HG02870 (cell line): Measurements from ENCODE around the gene CDH22.

Experiments
- ATAC-seq: cut with Tn5 transposase; IDR thresholded peaks from one replicate; pipeline ENCODE4 v1.9.1; 2021; ENCODE audit warnings: mild to moderate bottlenecking, moderate library complexity; ENCODE audit not compliant: unreplicated experiment

CDH22 gene

GRCh38 chr20:46343348-46343974 is 35.2 kb upstream of the CDH22 start:
- ATAC-seq: no peak

GRCh38 chr20:46342451-46343347 is 34.4 kb upstream of the CDH22 start:
- no peak for ATAC-seq

GRCh38 chr20:46342010-46342378 is 33.7 kb upstream of the CDH22 start:
- ATAC-seq: no peak

GRCh38 chr20:46341074-46342009 is 33.0 kb upstream of the CDH22 start:
- no peak for ATAC-seq

GRCh38 chr20:46339037-46339436 is 30.7 kb upstream of the CDH22 start:
- ATAC-seq: no peak

GRCh38 chr20:46336735-46337134 is 28.4 kb upstream of the CDH22 start:
- no peak for ATAC-seq

GRCh38 chr20:46334303-46334904 is 26.1 kb upstream of the CDH22 start:
- no peak for ATAC-seq

- no peak for ATAC-seq
Observed at GRCh38 chr20:46333161-46333991, 25.1 kb upstream of the CDH22 start.

GRCh38 chr20:46332373-46333160 is 24.3 kb upstream of the CDH22 start:
- ATAC-seq: no peak

- no peak for ATAC-seq
Observed at GRCh38 chr20:46331611-46332361, 23.5 kb upstream of the CDH22 start.

- ATAC-seq: no peak
Observed at GRCh38 chr20:46330831-46331371, 22.6 kb upstream of the CDH22 start.

GRCh38 chr20:46330072-46330763 is 21.9 kb upstream of the CDH22 start:
- no peak for ATAC-seq

- ATAC-seq: no peak
Observed at GRCh38 chr20:46328200-46328882, 20.0 kb upstream of the CDH22 start.

GRCh38 chr20:46327557-46327956 is 19.3 kb upstream of the CDH22 start:
- no peak for ATAC-seq

GRCh38 chr20:46325789-46326188 is 17.5 kb upstream of the CDH22 start:
- no peak for ATAC-seq

- no peak for ATAC-seq
Observed at GRCh38 chr20:46324960-46325703, 16.8 kb upstream of the CDH22 start.
